Neural cell (in vitro differentiated cells): ENCODE measurements around the gene GPC5. TPM values are rescaled to one million over a fixed set of nuclear protein-coding genes. Genes with fewer than 3 reads are reported as not detected.
A peak's percentile ranks its signal among the peaks of the same experiment; 100 is the strongest.
"Not testable (repeated sequence)": the region's sequence is repeated elsewhere in the genome, so short reads cannot be mapped to it uniquely, and the experiment has no call there.

Experiments
- H2AFZ ChIP-seq: fragments of 200-600, 300-800 bp; sonication (generic), shearing (Covaris generic); 2 replicates; pipeline ENCODE4 v1.6.0; 2014; ENCODE audit warnings: low read depth, mild to moderate bottlenecking, antibody characterized with exemption, low read length, moderate library complexity
- H3F3A ChIP-seq: fragments of 200-600 bp; shearing (Covaris generic); 2 replicates; pipeline ENCODE4 v1.6.1; 2016; ENCODE audit warnings: mild to moderate bottlenecking, moderate library complexity, mixed read lengths, antibody characterized with exemption, low read length; ENCODE audit not compliant: insufficient read depth, poor library complexity, severe bottlenecking
- H3K27ac ChIP-seq: fragments of 200-600, 300-800 bp; sonication (generic), shearing (Covaris generic); 2 replicates; pipeline ENCODE4 v1.5.1; 2014; ENCODE audit warnings: mild to moderate bottlenecking, low read length, moderate library complexity
- H3K27me3 ChIP-seq: fragments of 300-800, 200-600 bp; sonication (generic), shearing (Covaris generic); 2 replicates; pipeline ENCODE4 v1.6.0; 2014; ENCODE audit warnings: mild to moderate bottlenecking, low read depth, low read length, moderate library complexity; ENCODE audit not compliant: insufficient read depth
- H3K36me3 ChIP-seq: fragments of 300-800, 200-600 bp; sonication (generic), shearing (Covaris generic); 2 replicates; pipeline ENCODE4 v1.5.1; 2014; ENCODE audit warnings: mild to moderate bottlenecking, antibody characterized with exemption, low read length, moderate library complexity; ENCODE audit not compliant: insufficient read depth
- H3K4me2 ChIP-seq: fragments of 300-800, 200-600 bp; sonication (generic), shearing (Covaris generic); 2 replicates; pipeline ENCODE4 v1.6.0; 2014; ENCODE audit warnings: mild to moderate bottlenecking, low read length
- H3K4me3 ChIP-seq: fragments of 300-800, 200-600 bp; sonication (generic), shearing (Covaris generic); 2 replicates; pipeline ENCODE4 v1.5.1; 2014; ENCODE audit warnings: mild to moderate bottlenecking, low read length, moderate library complexity
- H3K79me2 ChIP-seq: fragments of 200-600 bp; shearing (Covaris generic); replicated peaks from 2 replicates; pipeline ENCODE4 v1.6.0; 2014; ENCODE audit warnings: mild to moderate bottlenecking, low read length, moderate library complexity; ENCODE audit not compliant: insufficient read depth
- H3K9ac ChIP-seq: fragments of 300-800, 200-600 bp; sonication (generic), shearing (Covaris generic); 2 replicates; pipeline ENCODE4 v1.6.1; 2016; ENCODE audit warnings: mild to moderate bottlenecking, low read length, mixed read lengths
- H3K9me2 ChIP-seq: fragments of 200-600 bp; shearing (Covaris generic); 2 replicates; pipeline ENCODE4 v1.6.1; 2016; ENCODE audit warnings: mild to moderate bottlenecking, low read length, mixed read lengths; ENCODE audit not compliant: insufficient read depth
- H3K9me3 ChIP-seq: fragments of 200-600, 300-800 bp; sonication (generic), shearing (Covaris generic); 2 replicates; pipeline ENCODE4 v1.6.1; 2016; ENCODE audit warnings: mild to moderate bottlenecking, mixed run types, low read length, moderate library complexity, mixed read lengths
- H4K20me1 ChIP-seq: fragments of 200-600 bp; shearing (Covaris generic); 2 replicates; pipeline ENCODE4 v1.6.1; 2016; ENCODE audit warnings: mild to moderate bottlenecking, mixed run types; ENCODE audit not compliant: insufficient read depth
- CTCF ChIP-seq: fragments of 450-650 bp; IDR thresholded peaks from 2 replicates; pipeline ENCODE4 v1.5.1; 2014; ENCODE audit warnings: antibody characterized with exemption, mild to moderate bottlenecking, moderate library complexity; ENCODE audit not compliant: poor library complexity, severe bottlenecking
- EP300 ChIP-seq: fragments of 450-650 bp; conservative IDR thresholded peaks from 2 replicates; pipeline ENCODE4 v1.6.1; 2014; ENCODE audit warnings: antibody characterized with exemption, mild to moderate bottlenecking, moderate library complexity; ENCODE audit not compliant: poor library complexity, severe bottlenecking
- MXI1 ChIP-seq: fragments of 450-650 bp; conservative IDR thresholded peaks from 2 replicates; pipeline ENCODE4 v1.6.1; 2014; ENCODE audit warnings: antibody characterized with exemption, mild to moderate bottlenecking; ENCODE audit not compliant: poor library complexity, severe bottlenecking
- POLR2AphosphoS5 ChIP-seq: IDR thresholded peaks from 2 replicates; pipeline ENCODE4 v1.6.1; 2012
- RAD21 ChIP-seq: fragments of 450-650 bp; conservative IDR thresholded peaks from 2 replicates; pipeline ENCODE4 v1.6.1; 2014; ENCODE audit warnings: antibody characterized with exemption, mild to moderate bottlenecking, moderate library complexity
- REST ChIP-seq: IDR thresholded peaks from 2 replicates; pipeline ENCODE4 v1.6.1; 2012; ENCODE audit warnings: borderline replicate concordance
- SMC3 ChIP-seq: fragments of 450-650 bp; conservative IDR thresholded peaks from 2 replicates; pipeline ENCODE4 v1.6.1; 2014; ENCODE audit warnings: antibody characterized with exemption, mild to moderate bottlenecking, moderate library complexity; ENCODE audit not compliant: poor library complexity
- TAF1 ChIP-seq: IDR thresholded peaks from 2 replicates; pipeline ENCODE4 v1.6.1; 2012; ENCODE audit warnings: low read depth
- polyA plus RNA-seq: library from polyadenylated mRNA; depleted of rRNA; stranded (reverse); fragments of >200 nt; gene quantifications from 2 replicates; pipeline ENCODE4 v1.2.3, GENCODE V29; 2014

GPC5 gene
- polyA plus RNA-seq, 1 donor from 2014 or later, result 5.0 TPM

- not testable (repeated sequence) for H3K4me3 ChIP-seq, H2AFZ ChIP-seq, H3K27ac ChIP-seq, H3K4me2 ChIP-seq, H3K79me2 ChIP-seq, H3K9me2 ChIP-seq, H4K20me1 ChIP-seq, H3K36me3 ChIP-seq, H3K9ac ChIP-seq, H3K9me3 ChIP-seq, H3K27me3 ChIP-seq, H3F3A ChIP-seq
- TF ChIP-seq SMC3 (peak; percentile 80), CTCF (peak; percentile 68), RAD21 (peak; percentile 80)
Observed at GRCh38 chr13:91781982-91782691, 383.7 kb downstream of the GPC5 start.

- H3K36me3 ChIP-seq, result no peaks in the 10 kb centered on the region
- no peaks in the 10 kb centered on the region for H3F3A ChIP-seq
- H2AFZ ChIP-seq, result no peak overlapping the region
- no peaks in the 10 kb centered on the region for H3K27me3 ChIP-seq
- H3K9me3 ChIP-seq, result no peaks in the 10 kb centered on the region
- no peaks in the 10 kb centered on the region for H3K9me2 ChIP-seq
- H4K20me1 ChIP-seq, result no peaks in the 10 kb centered on the region
- no peak overlapping the region for H3K4me3 ChIP-seq
- H3K79me2 ChIP-seq, result no peaks in the 10 kb centered on the region
- TF ChIP-seq RAD21, result no peak
- no peak for TF ChIP-seq POLR2AphosphoS5
- no peak for TF ChIP-seq EP300
- TF ChIP-seq CTCF, result no peak
- TF ChIP-seq TAF1, result no peak
- no peak for TF ChIP-seq SMC3
- TF ChIP-seq REST, result no peak
- TF ChIP-seq MXI1, result no peak
- no peak overlapping the region for H3K9ac ChIP-seq
- H3K27ac ChIP-seq, result no peak overlapping the region
- H3K4me2 ChIP-seq, result no peak overlapping the region
Observed at GRCh38 chr13:91785431-91786119, 387.2 kb downstream of the GPC5 start.
